WTC11 (cell line): Measurements from ENCODE around the gene RRBP1. TPM values are rescaled to one million over a fixed set of nuclear protein-coding genes. Genes with fewer than 3 reads are reported as not detected.

ENCODE experiments used
- ATAC-seq: fragments of 200-7000 bp; cut with Tn5 transposase; 2 replicates; pipeline ENCODE4 v1.10.0; 2021; ENCODE audit warnings: mild to moderate bottlenecking, moderate library complexity
- CTCF ChIA-PET: fragments of 300-600 bp; sonication (Branson Sonifier 250); formaldehyde crosslinking; loops from one replicate; lab custom pipeline; 2021; ENCODE audit warnings: antibody characterized with exemption; lab: Charles Lee
- POLR2A ChIA-PET: fragments of 350-600 bp; sonication (Branson Sonifier 250); formaldehyde crosslinking; loops from one replicate; lab custom pipeline; 2021; ENCODE audit warnings: antibody characterized with exemption; lab: Charles Lee
- DNase-seq: peaks from one replicate; pipeline ENCODE4 v3.0.0; 2021; ENCODE audit warnings: low spot score
- H3K27ac Mint-ChIP-seq: 2 replicates; pipeline ENCODE4 v1.8.0; 2021; ENCODE audit warnings: mixed read lengths
- H3K27me3 Mint-ChIP-seq: 2 replicates; pipeline ENCODE4 v1.8.0; 2021; ENCODE audit warnings: low read depth, mild to moderate bottlenecking, moderate library complexity, mixed read lengths
- H3K36me3 Mint-ChIP-seq: 2 replicates; pipeline ENCODE4 v1.8.0; 2021; ENCODE audit warnings: mixed read lengths
- H3K4me1 Mint-ChIP-seq: 2 replicates; pipeline ENCODE4 v1.8.0; 2022; ENCODE audit warnings: mixed read lengths
- H3K4me3 Mint-ChIP-seq: 2 replicates; pipeline ENCODE4 v1.8.0; 2021; ENCODE audit warnings: mild to moderate bottlenecking, moderate library complexity, mixed read lengths
- H3K9me3 Mint-ChIP-seq: 2 replicates; pipeline ENCODE4 v1.8.0; 2021; ENCODE audit warnings: mixed read lengths
- ATF3 ChIP-seq: sonication (generic); formaldehyde crosslinking; conservative IDR thresholded peaks from 2 replicates; pipeline ENCODE4 v1.8.1; 2022; ENCODE audit warnings: mild to moderate bottlenecking, missing genetic modification reagents
- E2F1 ChIP-seq: sonication (generic); formaldehyde crosslinking; IDR thresholded peaks from 2 replicates; pipeline ENCODE4 v1.8.0; 2022; ENCODE audit warnings: mild to moderate bottlenecking, missing genetic modification reagents
- EMX1 ChIP-seq: fragments of 250-450 bp; sonication (Bioruptor Pico); IDR thresholded peaks from 2 replicates; pipeline ENCODE4 v1.8.0; 2021; ENCODE audit warnings: mild to moderate bottlenecking
- MLX ChIP-seq: sonication (generic); formaldehyde crosslinking; IDR thresholded peaks from 2 replicates; pipeline ENCODE4 v1.8.1; 2023; ENCODE audit warnings: mild to moderate bottlenecking, missing genetic modification reagents, moderate library complexity
- NFATC4 ChIP-seq: fragments of 250-450 bp; sonication (Bioruptor Pico); IDR thresholded peaks from 2 replicates; pipeline ENCODE4 v1.9.0; 2021; ENCODE audit warnings: mild to moderate bottlenecking
- PREB ChIP-seq: sonication (generic); formaldehyde crosslinking; IDR thresholded peaks from 2 replicates; pipeline ENCODE4 v1.8.1; 2022; ENCODE audit warnings: mild to moderate bottlenecking, missing genetic modification reagents, moderate library complexity, borderline replicate concordance
- RELA ChIP-seq: sonication (generic); formaldehyde crosslinking; IDR thresholded peaks from 2 replicates; pipeline ENCODE4 v1.8.1; 2022; ENCODE audit warnings: missing genetic modification reagents, mild to moderate bottlenecking, borderline replicate concordance
- SOX15 ChIP-seq: fragments of 250-450 bp; sonication (Bioruptor Pico); IDR thresholded peaks from 2 replicates; pipeline ENCODE4 v1.9.0; 2021; ENCODE audit warnings: mild to moderate bottlenecking
- SP1 ChIP-seq: sonication (generic); formaldehyde crosslinking; conservative IDR thresholded peaks from 2 replicates; pipeline ENCODE4 v1.8.1; 2022; ENCODE audit warnings: missing genetic modification reagents
- ZNF121 ChIP-seq: sonication (generic); formaldehyde crosslinking; IDR thresholded peaks from 2 replicates; pipeline ENCODE4 v1.8.0; 2023; ENCODE audit warnings: missing genetic modification reagents
- ZNF219 ChIP-seq: sonication (generic); formaldehyde crosslinking; IDR thresholded peaks from 2 replicates; pipeline ENCODE4 v1.8.0; 2023; ENCODE audit warnings: missing genetic modification reagents, mild to moderate bottlenecking, borderline replicate concordance
- ZNF232 ChIP-seq: sonication (generic); formaldehyde crosslinking; IDR thresholded peaks from 2 replicates; pipeline ENCODE4 v1.8.0; 2022; ENCODE audit warnings: mild to moderate bottlenecking, missing genetic modification reagents
- ZNF423 ChIP-seq: fragments of 250-450 bp; sonication (Bioruptor Pico); IDR thresholded peaks from 2 replicates; pipeline ENCODE4 v2.1.2; 2022; ENCODE audit warnings: mild to moderate bottlenecking, moderate library complexity
- total RNA-seq: library from RNA; stranded (reverse); gene quantifications from 3 replicates; pipeline ENCODE4 v1.2.3, GENCODE V29; 2021
- TF ChIP-seq, protein P1 (sequence below): fragments of 250-450 bp; sonication (Bioruptor Pico); IDR thresholded peaks from 2 replicates; pipeline ENCODE4 v1.9.0; 2021; ENCODE audit warnings: mild to moderate bottlenecking, borderline replicate concordance
- TF ChIP-seq, protein P2 (sequence below): fragments of 250-450 bp; sonication (Bioruptor Pico); IDR thresholded peaks from 2 replicates; pipeline ENCODE4 v1.9.0; 2021; ENCODE audit warnings: mild to moderate bottlenecking
- TF ChIP-seq, protein P3 (sequence below): sonication (generic); formaldehyde crosslinking; IDR thresholded peaks from 2 replicates; pipeline ENCODE4 v1.8.1; 2023; ENCODE audit warnings: mild to moderate bottlenecking, missing genetic modification reagents, borderline replicate concordance
- TF ChIP-seq, protein P4 (sequence below): sonication (generic); formaldehyde crosslinking; IDR thresholded peaks from 2 replicates; pipeline ENCODE4 v1.8.1; 2022; ENCODE audit warnings: mild to moderate bottlenecking, moderate library complexity, missing genetic modification reagents
- TF ChIP-seq, protein P5 (sequence below): fragments of 250-450 bp; sonication (Bioruptor Pico); IDR thresholded peaks from 2 replicates; pipeline ENCODE4 v1.9.0; 2021; ENCODE audit warnings: moderate library complexity, mild to moderate bottlenecking, inconsistent platforms, borderline replicate concordance
- TF ChIP-seq, protein P6 (sequence below): sonication (generic); formaldehyde crosslinking; IDR thresholded peaks from 2 replicates; pipeline ENCODE4 v1.8.1; 2022; ENCODE audit warnings: missing genetic modification reagents, borderline replicate concordance

Gene RRBP1
- total RNA-seq, 1 experiment from 2014 or later: 171 TPM

DNA sequence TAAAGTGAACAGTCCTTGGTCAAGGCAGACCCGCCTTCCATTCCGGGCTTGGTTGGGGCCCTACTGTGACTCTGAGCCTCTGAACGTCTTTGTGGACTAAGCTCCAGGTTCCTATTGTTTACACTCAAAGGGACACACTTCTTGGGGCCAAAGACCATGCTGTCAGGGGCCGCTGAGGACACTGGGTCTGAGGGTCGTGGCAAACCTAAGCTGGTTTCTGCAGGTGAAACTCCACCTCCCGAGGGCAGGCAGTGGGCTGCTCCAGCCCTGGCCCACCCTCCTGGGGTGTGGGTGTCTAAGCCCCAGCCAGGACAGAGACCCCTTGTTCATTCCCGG lies 69.1 kb downstream of the RRBP1 start:
- peak overlapping the region; percentile 95 for H3K27ac Mint-ChIP-seq
- ChIA-PET POLR2A (no interaction called here), CTCF (interaction anchor here (0.6 to 1.3 kb wide), 4 partner anchors 76 to 258 kb away, joined by 3 to 4 read pairs (median 4); no protein-coding TSS in a partner anchor)
- no peaks in the 10 kb centered on the region for H3K9me3 Mint-ChIP-seq
- peaks cover 11% of the 10 kb centered on the region for H3K36me3 Mint-ChIP-seq
- ATAC-seq (no peak), DNase-seq (no peak)
- no peaks in the 10 kb centered on the region for H3K27me3 Mint-ChIP-seq
- no peak overlapping the region for H3K4me3 Mint-ChIP-seq
- H3K4me1 Mint-ChIP-seq: peaks cover 3% of the 10 kb centered on the region
- TF ChIP-seq EMX1 (CRISPR knock-in tag) (no peak), ZNF423 (CRISPR knock-in tag) (no peak), ZNF219 (CRISPR knock-in tag) (no peak), ZNF121 (CRISPR knock-in tag) (no peak), NFATC4 (CRISPR knock-in tag) (no peak), RELA (CRISPR knock-in tag) (no peak), ZNF232 (CRISPR knock-in tag) (no peak), SP1 (CRISPR knock-in tag) (no peak), MLX (no peak), E2F1 (CRISPR knock-in tag) (no peak), SOX15 (CRISPR knock-in tag) (no peak), ATF3 (no peak), PREB (CRISPR knock-in tag) (no peak)
- TF ChIP-seq, protein P1, sequence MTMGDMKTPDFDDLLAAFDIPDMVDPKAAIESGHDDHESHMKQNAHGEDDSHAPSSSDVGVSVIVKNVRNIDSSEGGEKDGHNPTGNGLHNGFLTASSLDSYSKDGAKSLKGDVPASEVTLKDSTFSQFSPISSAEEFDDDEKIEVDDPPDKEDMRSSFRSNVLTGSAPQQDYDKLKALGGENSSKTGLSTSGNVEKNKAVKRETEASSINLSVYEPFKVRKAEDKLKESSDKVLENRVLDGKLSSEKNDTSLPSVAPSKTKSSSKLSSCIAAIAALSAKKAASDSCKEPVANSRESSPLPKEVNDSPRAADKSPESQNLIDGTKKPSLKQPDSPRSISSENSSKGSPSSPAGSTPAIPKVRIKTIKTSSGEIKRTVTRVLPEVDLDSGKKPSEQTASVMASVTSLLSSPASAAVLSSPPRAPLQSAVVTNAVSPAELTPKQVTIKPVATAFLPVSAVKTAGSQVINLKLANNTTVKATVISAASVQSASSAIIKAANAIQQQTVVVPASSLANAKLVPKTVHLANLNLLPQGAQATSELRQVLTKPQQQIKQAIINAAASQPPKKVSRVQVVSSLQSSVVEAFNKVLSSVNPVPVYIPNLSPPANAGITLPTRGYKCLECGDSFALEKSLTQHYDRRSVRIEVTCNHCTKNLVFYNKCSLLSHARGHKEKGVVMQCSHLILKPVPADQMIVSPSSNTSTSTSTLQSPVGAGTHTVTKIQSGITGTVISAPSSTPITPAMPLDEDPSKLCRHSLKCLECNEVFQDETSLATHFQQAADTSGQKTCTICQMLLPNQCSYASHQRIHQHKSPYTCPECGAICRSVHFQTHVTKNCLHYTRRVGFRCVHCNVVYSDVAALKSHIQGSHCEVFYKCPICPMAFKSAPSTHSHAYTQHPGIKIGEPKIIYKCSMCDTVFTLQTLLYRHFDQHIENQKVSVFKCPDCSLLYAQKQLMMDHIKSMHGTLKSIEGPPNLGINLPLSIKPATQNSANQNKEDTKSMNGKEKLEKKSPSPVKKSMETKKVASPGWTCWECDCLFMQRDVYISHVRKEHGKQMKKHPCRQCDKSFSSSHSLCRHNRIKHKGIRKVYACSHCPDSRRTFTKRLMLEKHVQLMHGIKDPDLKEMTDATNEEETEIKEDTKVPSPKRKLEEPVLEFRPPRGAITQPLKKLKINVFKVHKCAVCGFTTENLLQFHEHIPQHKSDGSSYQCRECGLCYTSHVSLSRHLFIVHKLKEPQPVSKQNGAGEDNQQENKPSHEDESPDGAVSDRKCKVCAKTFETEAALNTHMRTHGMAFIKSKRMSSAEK: no peak
- TF ChIP-seq, protein P2, sequence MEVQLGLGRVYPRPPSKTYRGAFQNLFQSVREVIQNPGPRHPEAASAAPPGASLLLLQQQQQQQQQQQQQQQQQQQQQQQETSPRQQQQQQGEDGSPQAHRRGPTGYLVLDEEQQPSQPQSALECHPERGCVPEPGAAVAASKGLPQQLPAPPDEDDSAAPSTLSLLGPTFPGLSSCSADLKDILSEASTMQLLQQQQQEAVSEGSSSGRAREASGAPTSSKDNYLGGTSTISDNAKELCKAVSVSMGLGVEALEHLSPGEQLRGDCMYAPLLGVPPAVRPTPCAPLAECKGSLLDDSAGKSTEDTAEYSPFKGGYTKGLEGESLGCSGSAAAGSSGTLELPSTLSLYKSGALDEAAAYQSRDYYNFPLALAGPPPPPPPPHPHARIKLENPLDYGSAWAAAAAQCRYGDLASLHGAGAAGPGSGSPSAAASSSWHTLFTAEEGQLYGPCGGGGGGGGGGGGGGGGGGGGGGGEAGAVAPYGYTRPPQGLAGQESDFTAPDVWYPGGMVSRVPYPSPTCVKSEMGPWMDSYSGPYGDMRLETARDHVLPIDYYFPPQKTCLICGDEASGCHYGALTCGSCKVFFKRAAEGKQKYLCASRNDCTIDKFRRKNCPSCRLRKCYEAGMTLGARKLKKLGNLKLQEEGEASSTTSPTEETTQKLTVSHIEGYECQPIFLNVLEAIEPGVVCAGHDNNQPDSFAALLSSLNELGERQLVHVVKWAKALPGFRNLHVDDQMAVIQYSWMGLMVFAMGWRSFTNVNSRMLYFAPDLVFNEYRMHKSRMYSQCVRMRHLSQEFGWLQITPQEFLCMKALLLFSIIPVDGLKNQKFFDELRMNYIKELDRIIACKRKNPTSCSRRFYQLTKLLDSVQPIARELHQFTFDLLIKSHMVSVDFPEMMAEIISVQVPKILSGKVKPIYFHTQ (CRISPR knock-in tag): no peak
- TF ChIP-seq, protein P3, sequence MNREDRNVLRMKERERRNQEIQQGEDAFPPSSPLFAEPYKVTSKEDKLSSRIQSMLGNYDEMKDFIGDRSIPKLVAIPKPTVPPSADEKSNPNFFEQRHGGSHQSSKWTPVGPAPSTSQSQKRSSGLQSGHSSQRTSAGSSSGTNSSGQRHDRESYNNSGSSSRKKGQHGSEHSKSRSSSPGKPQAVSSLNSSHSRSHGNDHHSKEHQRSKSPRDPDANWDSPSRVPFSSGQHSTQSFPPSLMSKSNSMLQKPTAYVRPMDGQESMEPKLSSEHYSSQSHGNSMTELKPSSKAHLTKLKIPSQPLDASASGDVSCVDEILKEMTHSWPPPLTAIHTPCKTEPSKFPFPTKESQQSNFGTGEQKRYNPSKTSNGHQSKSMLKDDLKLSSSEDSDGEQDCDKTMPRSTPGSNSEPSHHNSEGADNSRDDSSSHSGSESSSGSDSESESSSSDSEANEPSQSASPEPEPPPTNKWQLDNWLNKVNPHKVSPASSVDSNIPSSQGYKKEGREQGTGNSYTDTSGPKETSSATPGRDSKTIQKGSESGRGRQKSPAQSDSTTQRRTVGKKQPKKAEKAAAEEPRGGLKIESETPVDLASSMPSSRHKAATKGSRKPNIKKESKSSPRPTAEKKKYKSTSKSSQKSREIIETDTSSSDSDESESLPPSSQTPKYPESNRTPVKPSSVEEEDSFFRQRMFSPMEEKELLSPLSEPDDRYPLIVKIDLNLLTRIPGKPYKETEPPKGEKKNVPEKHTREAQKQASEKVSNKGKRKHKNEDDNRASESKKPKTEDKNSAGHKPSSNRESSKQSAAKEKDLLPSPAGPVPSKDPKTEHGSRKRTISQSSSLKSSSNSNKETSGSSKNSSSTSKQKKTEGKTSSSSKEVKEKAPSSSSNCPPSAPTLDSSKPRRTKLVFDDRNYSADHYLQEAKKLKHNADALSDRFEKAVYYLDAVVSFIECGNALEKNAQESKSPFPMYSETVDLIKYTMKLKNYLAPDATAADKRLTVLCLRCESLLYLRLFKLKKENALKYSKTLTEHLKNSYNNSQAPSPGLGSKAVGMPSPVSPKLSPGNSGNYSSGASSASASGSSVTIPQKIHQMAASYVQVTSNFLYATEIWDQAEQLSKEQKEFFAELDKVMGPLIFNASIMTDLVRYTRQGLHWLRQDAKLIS: no peak
- TF ChIP-seq, protein P4, sequence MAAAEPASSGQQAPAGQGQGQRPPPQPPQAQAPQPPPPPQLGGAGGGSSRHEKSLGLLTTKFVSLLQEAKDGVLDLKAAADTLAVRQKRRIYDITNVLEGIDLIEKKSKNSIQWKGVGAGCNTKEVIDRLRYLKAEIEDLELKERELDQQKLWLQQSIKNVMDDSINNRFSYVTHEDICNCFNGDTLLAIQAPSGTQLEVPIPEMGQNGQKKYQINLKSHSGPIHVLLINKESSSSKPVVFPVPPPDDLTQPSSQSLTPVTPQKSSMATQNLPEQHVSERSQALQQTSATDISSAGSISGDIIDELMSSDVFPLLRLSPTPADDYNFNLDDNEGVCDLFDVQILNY (CRISPR knock-in tag): no peak
- TF ChIP-seq, protein P5, sequence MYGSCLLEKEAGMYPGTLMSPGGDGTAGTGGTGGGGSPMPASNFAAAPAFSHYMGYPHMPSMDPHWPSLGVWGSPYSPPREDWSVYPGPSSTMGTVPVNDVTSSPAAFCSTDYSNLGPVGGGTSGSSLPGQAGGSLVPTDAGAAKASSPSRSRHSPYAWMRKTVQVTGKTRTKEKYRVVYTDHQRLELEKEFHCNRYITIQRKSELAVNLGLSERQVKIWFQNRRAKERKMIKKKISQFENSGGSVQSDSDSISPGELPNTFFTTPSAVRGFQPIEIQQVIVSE (CRISPR knock-in tag): no peak
- TF ChIP-seq, protein P6, sequence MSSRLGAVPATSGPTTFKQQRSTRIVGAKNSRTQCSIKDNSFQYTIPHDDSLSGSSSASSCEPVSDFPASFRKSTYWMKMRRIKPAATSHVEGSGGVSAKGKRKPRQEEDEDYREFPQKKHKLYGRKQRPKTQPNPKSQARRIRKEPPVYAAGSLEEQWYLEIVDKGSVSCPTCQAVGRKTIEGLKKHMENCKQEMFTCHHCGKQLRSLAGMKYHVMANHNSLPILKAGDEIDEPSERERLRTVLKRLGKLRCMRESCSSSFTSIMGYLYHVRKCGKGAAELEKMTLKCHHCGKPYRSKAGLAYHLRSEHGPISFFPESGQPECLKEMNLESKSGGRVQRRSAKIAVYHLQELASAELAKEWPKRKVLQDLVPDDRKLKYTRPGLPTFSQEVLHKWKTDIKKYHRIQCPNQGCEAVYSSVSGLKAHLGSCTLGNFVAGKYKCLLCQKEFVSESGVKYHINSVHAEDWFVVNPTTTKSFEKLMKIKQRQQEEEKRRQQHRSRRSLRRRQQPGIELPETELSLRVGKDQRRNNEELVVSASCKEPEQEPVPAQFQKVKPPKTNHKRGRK: no peak
